ENCODE data around the gene ZNF423. TPM values are rescaled to one million over a fixed set of nuclear protein-coding genes. Genes with fewer than 3 reads are reported as not detected.

ZNF423 gene
- total RNA-seq, 4 donors from 2014 or later, result 4.1 to 20.2 (median 10.3) TPM

DNA sequence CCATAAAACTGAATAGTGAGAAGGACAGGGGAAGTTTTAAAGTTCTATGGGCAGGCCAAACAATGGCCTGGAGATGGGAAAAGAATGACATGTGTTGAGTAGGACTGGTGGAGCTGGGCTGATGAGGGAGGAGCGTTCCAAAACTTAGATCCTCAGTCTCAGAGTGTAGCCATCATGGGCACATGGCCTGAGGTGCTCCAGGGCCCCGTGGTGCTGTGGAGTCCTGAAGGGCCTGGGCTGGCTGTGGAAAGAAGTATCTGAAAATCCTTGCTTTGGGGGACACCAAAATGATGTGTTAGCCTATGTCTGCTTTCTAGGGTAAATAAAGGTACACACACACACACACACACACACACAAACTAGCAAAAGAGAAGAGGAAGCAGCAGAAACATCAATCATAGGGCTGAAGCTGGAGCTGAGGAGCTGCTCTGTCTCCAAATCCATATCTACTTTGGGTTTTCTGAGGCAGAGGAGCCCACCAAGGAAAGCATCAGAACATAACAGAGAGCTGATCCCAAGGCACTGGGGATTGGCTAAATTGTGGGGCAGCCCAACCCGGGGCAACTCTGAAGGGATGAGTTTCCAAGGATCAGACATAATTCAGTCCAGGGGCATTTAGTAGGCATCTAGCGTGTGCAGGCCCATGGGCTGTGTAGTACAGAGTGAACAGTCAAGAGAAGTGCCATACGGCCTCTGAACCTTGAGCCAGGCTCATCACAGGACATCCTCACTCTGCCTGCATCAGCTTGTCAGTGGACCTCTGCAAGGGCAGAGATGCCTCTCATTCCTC is 397.1 kb downstream of the ZNF423 start:
- TF ChIP-seq, protein P1, sequence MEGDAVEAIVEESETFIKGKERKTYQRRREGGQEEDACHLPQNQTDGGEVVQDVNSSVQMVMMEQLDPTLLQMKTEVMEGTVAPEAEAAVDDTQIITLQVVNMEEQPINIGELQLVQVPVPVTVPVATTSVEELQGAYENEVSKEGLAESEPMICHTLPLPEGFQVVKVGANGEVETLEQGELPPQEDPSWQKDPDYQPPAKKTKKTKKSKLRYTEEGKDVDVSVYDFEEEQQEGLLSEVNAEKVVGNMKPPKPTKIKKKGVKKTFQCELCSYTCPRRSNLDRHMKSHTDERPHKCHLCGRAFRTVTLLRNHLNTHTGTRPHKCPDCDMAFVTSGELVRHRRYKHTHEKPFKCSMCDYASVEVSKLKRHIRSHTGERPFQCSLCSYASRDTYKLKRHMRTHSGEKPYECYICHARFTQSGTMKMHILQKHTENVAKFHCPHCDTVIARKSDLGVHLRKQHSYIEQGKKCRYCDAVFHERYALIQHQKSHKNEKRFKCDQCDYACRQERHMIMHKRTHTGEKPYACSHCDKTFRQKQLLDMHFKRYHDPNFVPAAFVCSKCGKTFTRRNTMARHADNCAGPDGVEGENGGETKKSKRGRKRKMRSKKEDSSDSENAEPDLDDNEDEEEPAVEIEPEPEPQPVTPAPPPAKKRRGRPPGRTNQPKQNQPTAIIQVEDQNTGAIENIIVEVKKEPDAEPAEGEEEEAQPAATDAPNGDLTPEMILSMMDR (IDR thresholded peaks at IDR 0.05; ENCODE audit: low read depth), result no peak

DNA sequence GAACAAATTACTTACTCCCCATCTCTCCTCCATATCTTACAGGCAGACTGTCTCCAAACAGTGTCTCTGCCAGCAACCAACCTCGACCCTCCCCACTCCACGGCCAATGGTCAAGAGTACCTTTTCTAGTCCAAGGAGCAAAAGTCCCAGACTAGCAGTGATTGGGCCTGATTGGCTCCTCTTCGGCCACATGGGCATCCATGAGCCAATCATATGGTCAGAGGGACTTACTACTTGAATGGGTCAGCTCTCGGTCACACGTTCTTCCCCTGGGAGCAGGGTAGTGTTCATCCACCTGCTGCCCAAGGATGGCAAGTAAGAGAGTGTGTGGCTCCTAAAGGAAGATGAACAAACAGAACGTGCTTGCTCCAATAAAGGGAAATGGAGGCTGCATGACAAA is 397.7 kb downstream of the ZNF423 start:
- TF ChIP-seq, protein P1 (IDR thresholded peaks at IDR 0.05; ENCODE audit: low read depth), result no peak

DNA sequence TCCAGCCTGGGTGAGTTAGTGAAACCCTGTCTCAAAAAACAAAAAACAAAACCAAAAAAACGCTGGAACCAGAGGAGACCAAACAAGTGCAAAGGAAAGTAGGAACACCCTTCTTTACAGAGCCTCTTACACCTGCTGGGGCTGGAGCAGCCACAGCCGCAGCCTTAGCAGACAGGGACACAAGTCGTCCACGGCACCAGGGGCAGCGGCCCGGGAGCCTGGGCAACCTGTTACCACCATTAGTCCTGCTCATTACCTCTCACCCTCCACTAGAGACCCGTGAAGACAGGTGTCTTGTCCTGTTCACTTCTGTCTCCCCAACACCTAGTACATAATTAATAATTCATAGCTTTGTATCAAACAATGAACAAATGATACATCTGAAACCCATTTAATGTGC is 398.7 kb downstream of the ZNF423 start:
- TF ChIP-seq, protein P1 (IDR thresholded peaks at IDR 0.05; ENCODE audit: low read depth), result no peak

DNA sequence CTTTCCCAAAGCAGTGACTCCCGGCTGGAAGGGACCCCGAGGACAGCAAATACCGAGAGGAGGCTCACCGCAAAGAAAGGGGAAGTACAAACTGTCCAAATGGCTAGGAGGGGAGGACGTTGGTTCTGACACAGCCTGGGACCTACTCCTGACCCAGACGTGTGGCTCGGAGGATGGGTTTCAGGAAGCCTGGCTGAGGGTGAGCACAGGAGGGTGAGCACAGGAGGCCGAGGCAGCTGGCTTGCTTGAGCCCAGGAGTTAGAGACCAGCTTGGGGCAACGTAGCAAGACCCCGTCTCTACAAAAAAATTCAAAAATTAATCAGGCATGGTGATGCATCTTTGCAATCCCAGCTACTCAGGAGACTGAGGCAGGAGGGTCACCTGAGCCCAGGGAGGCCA is 399.1 kb downstream of the ZNF423 start:
- TF ChIP-seq, protein P1 (IDR thresholded peaks at IDR 0.05; ENCODE audit: low read depth), result no peak

DNA sequence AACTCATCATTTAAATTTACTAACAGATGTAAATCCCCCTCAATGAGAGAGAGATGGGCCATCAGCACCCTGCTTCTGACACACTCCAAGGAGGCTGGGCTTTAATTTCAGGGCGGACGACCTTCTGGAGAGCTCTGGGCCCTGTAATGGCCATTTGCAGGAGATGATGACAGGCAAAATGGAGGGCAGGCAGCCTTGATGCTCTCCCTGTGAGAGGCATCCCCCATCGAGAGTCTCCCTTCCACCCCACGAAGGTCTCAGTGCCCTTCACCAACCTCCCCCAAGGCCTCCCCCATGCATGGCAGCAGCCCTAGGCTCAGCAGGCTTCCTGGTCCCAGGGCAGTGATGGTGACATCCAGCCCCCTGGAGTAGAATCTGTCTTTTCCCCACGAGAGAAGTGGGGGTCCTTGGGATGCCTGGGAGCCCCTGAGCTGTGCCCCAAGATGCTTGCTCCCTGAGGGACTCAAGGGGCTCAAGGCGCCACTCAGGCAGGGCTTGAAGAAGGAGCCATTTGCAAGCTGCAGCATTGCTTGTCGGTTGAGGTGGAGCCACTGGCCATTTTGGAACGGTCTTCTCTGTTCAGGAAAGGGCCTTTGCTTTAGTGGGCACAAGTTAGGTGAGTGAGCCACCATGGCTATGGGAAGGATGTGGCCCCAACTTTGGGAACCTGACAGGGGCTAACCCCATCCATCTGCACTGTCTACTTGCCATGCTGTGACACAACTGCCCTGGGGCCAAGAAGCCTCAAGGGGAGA is 399.7 kb downstream of the ZNF423 start:
- TF ChIP-seq, protein P1 (IDR thresholded peaks at IDR 0.05; ENCODE audit: low read depth), result no peak

DNA sequence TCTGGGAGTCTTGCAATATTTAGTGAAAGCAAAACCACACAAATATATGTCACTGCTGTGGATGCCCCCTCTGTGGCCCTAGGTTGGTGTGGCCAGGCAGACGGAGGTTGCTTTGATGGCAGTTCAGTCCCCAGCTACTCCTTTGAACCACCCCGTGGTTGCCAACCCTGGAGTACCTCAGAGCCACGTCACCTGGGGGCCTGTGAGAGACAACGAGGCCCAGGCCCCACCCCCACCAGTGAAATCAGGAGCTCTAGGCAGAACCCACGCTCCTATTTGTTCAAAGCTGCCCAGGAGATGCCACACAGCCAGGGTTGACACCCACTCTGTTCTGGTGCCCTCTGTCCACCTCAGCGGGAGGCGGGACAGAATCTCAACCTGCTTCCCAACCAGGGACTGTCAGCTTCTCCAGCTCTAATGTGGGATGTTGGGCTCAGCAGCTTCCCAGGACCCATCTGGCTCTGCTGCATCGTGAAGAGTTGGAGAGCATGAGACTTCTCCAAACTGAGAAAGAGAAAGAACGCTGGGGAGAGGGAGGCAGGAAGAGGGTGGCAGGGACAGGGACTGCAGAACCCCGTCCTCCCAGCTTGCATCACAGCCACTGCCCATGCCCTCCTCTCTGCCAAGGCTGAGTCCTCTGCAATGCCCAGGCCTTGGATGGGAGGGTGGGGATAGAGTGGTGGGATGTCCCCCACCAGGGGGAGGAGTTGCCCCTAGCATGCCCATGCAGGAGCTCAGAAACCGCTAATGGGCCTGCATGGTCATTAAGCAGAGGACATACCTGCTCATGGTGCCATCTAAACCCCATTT is 400.5 kb downstream of the ZNF423 start:
- TF ChIP-seq, protein P1 (IDR thresholded peaks at IDR 0.05; ENCODE audit: low read depth), result no peak

Data from subcutaneous adipose tissue (tissue), 4 donors.